Natural killer cell (primary cell): ENCODE data around the gene MYH16. TPM values are rescaled to one million over a fixed set of nuclear protein-coding genes. Genes with fewer than 3 reads are reported as not detected.

Experiments used
- ATAC-seq, 3 donors: fragments of 150-1000 bp in 2 of 3; fragments of 200-7000 bp in 1 of 3; cut with Tn5 transposase; 1 replicate in 1 of 3; 2 replicates in 2 of 3; pipeline ENCODE4 v1.10.0; 2021; ENCODE audit warnings: mild to moderate bottlenecking in 2 of 3, moderate library complexity in 2 of 3
- DNase-seq, 2 donors: peaks; one replicate each; pipeline versions ENCODE4 v3.0.0 to v3.0.0-alpha.2; 2013 to 2021; ENCODE audit warnings: mixed read lengths in 1 of 2
- H3K27ac ChIP-seq: one replicate; pipeline ENCODE4 v1.5.1; 2013; ENCODE audit warnings: mild to moderate bottlenecking, low read length
- H3K27me3 ChIP-seq: one replicate; pipeline ENCODE4 v1.6.1; 2013; ENCODE audit warnings: low read length; ENCODE audit not compliant: control insufficient read depth, insufficient read depth
- H3K36me3 ChIP-seq: one replicate; pipeline ENCODE4 v1.6.1; 2013; ENCODE audit warnings: low read length; ENCODE audit not compliant: control insufficient read depth, insufficient read depth
- H3K4me1 ChIP-seq: one replicate; pipeline ENCODE4 v1.6.1; 2013; ENCODE audit warnings: low read length; ENCODE audit not compliant: control insufficient read depth, insufficient read depth
- H3K4me3 ChIP-seq: one replicate; pipeline ENCODE4 v1.5.1; 2013; ENCODE audit warnings: low read length
- H3K9me3 ChIP-seq: one replicate; pipeline ENCODE4 v1.6.1; 2013; ENCODE audit warnings: low read length; ENCODE audit not compliant: control insufficient read depth, insufficient read depth
- H3K27ac Mint-ChIP-seq, 2 donors: one replicate each; pipeline ENCODE4 v1.8.0; 2022; ENCODE audit warnings: mild to moderate bottlenecking in 2 of 2, mixed read lengths in 2 of 2, moderate library complexity in 1 of 2
- H3K27me3 Mint-ChIP-seq, 2 donors: one replicate each; pipeline ENCODE4 v1.8.0; 2022; ENCODE audit warnings: low read depth in 2 of 2, mixed read lengths in 2 of 2
- H3K36me3 Mint-ChIP-seq: one replicate; pipeline ENCODE4 v1.8.0; 2022; ENCODE audit warnings: mixed read lengths
- H3K4me1 Mint-ChIP-seq, 2 donors: one replicate each; pipeline ENCODE4 v1.8.0; 2022; ENCODE audit warnings: mixed read lengths in 2 of 2
- H3K4me3 Mint-ChIP-seq: one replicate; pipeline ENCODE4 v1.8.0; 2022; ENCODE audit warnings: mild to moderate bottlenecking, moderate library complexity, mixed read lengths
- H3K9me3 Mint-ChIP-seq, 2 donors: one replicate each; pipeline ENCODE4 v1.8.0; 2022; ENCODE audit warnings: mixed read lengths in 2 of 2
- CTCF ChIP-seq: fragments of 200-600 bp; IDR thresholded peaks from one replicate; pipeline ENCODE4 v1.8.0; 2022; ENCODE audit warnings: antibody characterized with exemption
- WGBS: methylation state at CpG from one replicate; pipeline ENCODE4 v1.1.7; 2013; ENCODE audit warnings: missing lambda C conversion rate; ENCODE audit not compliant: insufficient coverage; 5-methylcytosine and 5-hydroxymethylcytosine counted together
- intact Hi-C: fragments of 100-400 bp; cut with micrococcal nuclease; formaldehyde crosslinking; loops from one replicate; pipeline ENCODE4 v1.14.2; 2022
- total RNA-seq, 4 donors: library from RNA; stranded (reverse); fragments of 120-200 nt in 1 of 4; gene quantifications; one replicate each; pipeline versions ENCODE4 v1.2.3 to v1.2.4, GENCODE V29; 2013 to 2022

Gene MYH16
- total RNA-seq, 3 donors from 2014 or later (not counting 1 experiment from before 2014, with no cell fraction given) = not detected

- Histone ChIP-seq H3K9me3 (no peaks in the 10 kb centered on the region), H3K27me3 (no peaks in the 10 kb centered on the region), H3K4me1 (peaks cover 6% of the 10 kb centered on the region), H3K36me3 (no peaks in the 10 kb centered on the region), H3K4me3 (no peak overlapping the region), H3K27ac (no peak overlapping the region)
- Mint-ChIP-seq H3K4me3 (no peak overlapping the region), H3K27me3 (peaks cover 0 to 3% of the 10 kb centered on the region in 2 donors), H3K36me3 (no peaks in the 10 kb centered on the region), H3K4me1 (peaks cover 0 to 5% of the 10 kb centered on the region in 2 donors), H3K27ac (no peak overlapping the region), H3K9me3 (no peaks in the 10 kb centered on the region)
- DNase-seq (no peak), ATAC-seq (no peak)
- WGBS = 88% methylated on average over 7 of the region's 7 CpGs
- intact Hi-C loops = no loop called here
- TF ChIP-seq CTCF = no peak
These were observed 36.5 kb downstream of the MYH16 start for GRCh38 chr7:99309111-99309510.

DNA sequence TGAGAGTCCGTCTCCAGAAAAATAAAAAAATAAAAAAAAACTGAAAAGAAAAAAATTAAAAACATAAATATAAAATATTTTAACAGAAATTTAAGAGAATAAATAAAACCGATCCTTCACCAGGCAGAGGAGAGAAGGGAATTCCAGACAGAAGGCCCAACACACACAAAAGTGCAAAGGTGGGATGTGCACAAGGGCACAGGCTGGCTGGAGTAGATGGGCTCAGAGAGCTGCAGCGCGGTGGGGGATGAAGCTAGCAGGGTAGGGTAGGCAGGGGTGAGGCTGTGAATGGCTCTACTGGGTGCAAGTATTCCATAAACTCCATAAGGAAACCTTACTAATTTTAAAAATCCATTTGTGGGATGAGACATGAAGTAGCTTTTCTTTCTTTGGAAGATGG lies 37.4 kb downstream of the MYH16 start:
- Histone ChIP-seq H3K27me3 (no peaks in the 10 kb centered on the region), H3K36me3 (no peaks in the 10 kb centered on the region), H3K27ac (no peak overlapping the region), H3K4me1 (peaks cover 6% of the 10 kb centered on the region), H3K4me3 (no peak overlapping the region), H3K9me3 (no peaks in the 10 kb centered on the region)
- intact Hi-C loops = no loop called here
- H3K4me3 Mint-ChIP-seq = no peak overlapping the region
- H3K9me3 Mint-ChIP-seq = no peaks in the 10 kb centered on the region
- H3K4me1 Mint-ChIP-seq = peaks cover 0 to 5% of the 10 kb centered on the region in 2 donors
- H3K36me3 Mint-ChIP-seq = no peaks in the 10 kb centered on the region
- DNase-seq = no peak
- H3K27me3 Mint-ChIP-seq = peaks cover 0 to 3% of the 10 kb centered on the region in 2 donors
- H3K27ac Mint-ChIP-seq = no peak overlapping the region
- ATAC-seq = no peak
- WGBS = 100% methylated on average over 3 of the region's 4 CpGs
- no peak for TF ChIP-seq CTCF

- no peak overlapping the region for H3K4me3 Mint-ChIP-seq
- no peaks in the 10 kb centered on the region for H3K36me3 Mint-ChIP-seq
- peaks cover 0 to 5% of the 10 kb centered on the region in 2 donors for H3K4me1 Mint-ChIP-seq
- intact Hi-C loops = loop anchor here (2.0 kb wide), 1 partner anchor 171 kb away; no protein-coding TSS in a partner anchor
- WGBS = 94% methylated on average over 9 of the region's 9 CpGs
- H3K9me3 Mint-ChIP-seq = no peaks in the 10 kb centered on the region
- TF ChIP-seq CTCF = no peak
- H3K27ac Mint-ChIP-seq = no peak overlapping the region
- H3K27ac ChIP-seq = no peak overlapping the region
- no peaks in the 10 kb centered on the region for H3K9me3 ChIP-seq
- no peaks in the 10 kb centered on the region for H3K27me3 ChIP-seq
- H3K27me3 Mint-ChIP-seq = peaks cover 0 to 3% of the 10 kb centered on the region in 2 donors
- H3K4me1 ChIP-seq = peaks cover 6% of the 10 kb centered on the region
- DNase-seq = no peak
- H3K36me3 ChIP-seq = no peaks in the 10 kb centered on the region
- ATAC-seq = no peak
- H3K4me3 ChIP-seq = no peak overlapping the region
These were observed 39.1 kb downstream of the MYH16 start for GRCh38 chr7:99311702-99312101.
